ENCODE results near the gene QRFP. TPM values are rescaled to one million over a fixed set of nuclear protein-coding genes. Genes with fewer than 3 reads are reported as not detected.
A peak's percentile ranks its signal among the peaks of the same experiment; 100 is the strongest.

QRFP gene
- total RNA-seq, 2 experiments from 2014 or later, result not detected

DNA sequence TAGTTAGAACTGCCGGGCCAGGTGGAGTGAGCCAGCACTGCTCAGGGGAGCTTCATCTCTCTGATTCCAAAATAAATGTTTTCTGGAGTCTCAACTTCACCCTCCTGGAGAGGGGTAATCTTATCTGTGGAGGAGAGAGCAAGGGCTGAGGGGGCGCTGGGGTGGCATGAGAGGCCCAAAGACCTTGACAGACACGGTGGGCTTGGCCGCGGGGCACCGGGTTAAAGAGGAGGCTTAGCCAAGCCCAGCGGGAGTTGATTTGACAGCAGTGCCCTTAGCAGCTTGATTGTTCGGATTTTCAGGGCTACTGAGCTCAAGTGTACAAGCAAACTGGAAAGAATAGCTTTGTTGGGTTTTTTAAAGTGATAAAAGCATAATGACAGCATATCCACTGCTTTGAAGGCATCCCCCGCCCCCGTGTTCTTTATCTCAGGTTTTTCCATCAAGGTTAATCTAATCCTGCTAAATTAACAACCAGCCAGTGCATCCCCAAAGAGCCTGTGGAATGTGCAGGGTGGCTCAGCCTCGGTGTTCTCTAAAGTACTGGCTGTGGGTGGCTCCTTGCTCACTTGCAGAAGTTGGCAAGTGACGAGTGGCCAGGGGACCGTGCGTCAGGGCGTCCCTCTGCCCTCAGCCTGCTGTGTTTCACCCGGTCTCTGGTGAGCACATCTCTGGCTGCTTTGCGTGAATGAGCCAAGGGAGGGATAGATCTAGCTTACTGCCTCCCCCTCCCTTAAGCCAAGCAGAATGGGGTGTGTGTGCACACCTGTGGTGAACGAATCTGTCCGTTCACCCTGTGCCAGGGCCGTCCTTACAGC lies 5.5 kb downstream of the QRFP start:
- no peaks in the 10 kb centered on the region for H3K27me3 Mint-ChIP-seq
- H3K27ac Mint-ChIP-seq, result no peak overlapping the region
- DNase-seq, result no peak
- no peak for ATAC-seq
- H3K4me3 Mint-ChIP-seq, result no peak overlapping the region
- no peaks in the 10 kb centered on the region for H3K9me3 Mint-ChIP-seq (ENCODE audit: low read depth)
- CTCF ChIA-PET, result no interaction called here
- no peaks in the 10 kb centered on the region for H3K36me3 Mint-ChIP-seq
- H3K4me1 Mint-ChIP-seq, result no peaks in the 10 kb centered on the region

- ATAC-seq (no peak), DNase-seq (no peak)
- H3K4me1 Mint-ChIP-seq, result no peaks in the 10 kb centered on the region
- CTCF ChIA-PET, result no interaction called here
- H3K27me3 Mint-ChIP-seq, result no peaks in the 10 kb centered on the region
- H3K27ac Mint-ChIP-seq, result no peak overlapping the region
- no peaks in the 10 kb centered on the region for H3K36me3 Mint-ChIP-seq
- no peak overlapping the region for H3K4me3 Mint-ChIP-seq
- no peaks in the 10 kb centered on the region for H3K9me3 Mint-ChIP-seq (ENCODE audit: low read depth)
Measured at GRCh38 chr9:130890124-130890523, 6.5 kb downstream of the QRFP start.

GRCh38 chr9:130888146-130888885 lies 8.3 kb downstream of the QRFP start:
- ATAC-seq (no peak), DNase-seq (no peak)
- Mint-ChIP-seq H3K4me3 (no peak overlapping the region), H3K9me3 (ENCODE audit: low read depth) (no peaks in the 10 kb centered on the region), H3K27me3 (no peaks in the 10 kb centered on the region), H3K4me1 (no peaks in the 10 kb centered on the region), H3K36me3 (no peaks in the 10 kb centered on the region), H3K27ac (no peak overlapping the region)
- CTCF ChIA-PET, result interaction anchor here (0.8 kb wide), 1 partner anchor 18 kb away, joined by 4 read pairs; no protein-coding TSS in a partner anchor

DNA sequence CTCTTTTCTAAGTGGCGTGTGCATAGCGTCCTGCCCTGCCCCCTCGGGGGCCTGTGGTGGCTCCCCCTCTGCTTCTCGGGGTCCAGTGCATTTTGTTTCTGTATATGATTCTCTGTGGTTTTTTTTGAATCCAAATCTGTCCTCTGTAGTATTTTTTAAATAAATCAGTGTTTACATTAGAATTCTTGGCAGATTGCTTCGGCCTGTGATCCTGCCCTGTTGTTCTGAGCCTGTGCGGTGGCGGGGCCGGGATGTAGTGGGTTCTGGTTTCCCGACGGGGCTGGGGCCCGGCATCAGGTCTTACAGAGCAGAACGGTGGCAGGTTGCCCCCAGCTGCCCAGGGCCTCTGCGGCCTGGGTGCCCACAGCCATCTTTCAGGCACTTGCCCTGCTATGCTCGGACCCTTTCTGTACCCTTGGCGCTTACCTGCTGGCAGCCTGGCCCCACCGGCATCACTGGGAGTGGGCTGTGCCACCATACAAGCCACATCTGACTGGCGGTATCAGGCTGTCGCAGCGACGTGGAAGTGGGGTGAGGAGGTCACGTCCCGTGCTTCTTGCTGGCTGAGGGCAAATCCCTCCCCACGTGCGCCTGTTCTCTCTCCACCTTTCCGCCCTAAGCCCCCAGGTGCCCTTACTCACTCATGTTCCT lies 9.0 kb downstream of the QRFP start:
- H3K4me1 Mint-ChIP-seq, result no peaks in the 10 kb centered on the region
- no peaks in the 10 kb centered on the region for H3K36me3 Mint-ChIP-seq
- H3K9me3 Mint-ChIP-seq (ENCODE audit: low read depth), result no peaks in the 10 kb centered on the region
- CTCF ChIA-PET, result no interaction called here
- no peak overlapping the region for H3K4me3 Mint-ChIP-seq
- no peaks in the 10 kb centered on the region for H3K27me3 Mint-ChIP-seq
- ATAC-seq (no peak), DNase-seq (no peak)
- H3K27ac Mint-ChIP-seq, result no peak overlapping the region

DNA sequence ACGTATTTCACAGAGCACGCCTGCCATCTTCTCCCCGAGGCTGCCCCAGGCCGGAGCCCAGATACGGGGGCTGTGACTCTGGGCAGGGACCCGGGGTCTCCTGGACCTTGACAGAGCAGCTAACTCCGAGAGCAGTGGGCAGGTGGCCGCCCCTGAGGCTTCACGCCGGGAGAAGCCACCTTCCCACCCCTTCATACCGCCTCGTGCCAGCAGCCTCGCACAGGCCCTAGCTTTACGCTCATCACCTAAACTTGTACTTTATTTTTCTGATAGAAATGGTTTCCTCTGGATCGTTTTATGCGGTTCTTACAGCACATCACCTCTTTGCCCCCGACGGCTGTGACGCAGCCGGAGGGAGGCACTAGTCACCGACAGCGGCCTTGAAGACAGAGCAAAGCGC lies 9.6 kb downstream of the QRFP start:
- Mint-ChIP-seq H3K4me3 (no peak overlapping the region), H3K9me3 (ENCODE audit: low read depth) (no peaks in the 10 kb centered on the region), H3K27me3 (no peaks in the 10 kb centered on the region), H3K4me1 (no peaks in the 10 kb centered on the region), H3K27ac (no peak overlapping the region), H3K36me3 (no peaks in the 10 kb centered on the region)
- ATAC-seq (no peak), DNase-seq (no peak)
- CTCF ChIA-PET, result no interaction called here

GRCh38 chr9:130885484-130886375 lies 10.9 kb downstream of the QRFP start:
- no peaks in the 10 kb centered on the region for H3K9me3 Mint-ChIP-seq (ENCODE audit: low read depth)
- no peak overlapping the region for H3K4me3 Mint-ChIP-seq
- no peak for ATAC-seq
- peak overlapping the region; percentile 17 for H3K27ac Mint-ChIP-seq
- DNase-seq, result no peak
- H3K4me1 Mint-ChIP-seq, result no peaks in the 10 kb centered on the region
- peaks cover 4% of the 10 kb centered on the region for H3K36me3 Mint-ChIP-seq
- CTCF ChIA-PET, result interaction anchor here (1.0 kb wide), 1 partner anchor 161 kb away, joined by 3 read pairs; no protein-coding TSS in a partner anchor
- no peaks in the 10 kb centered on the region for H3K27me3 Mint-ChIP-seq

DNA sequence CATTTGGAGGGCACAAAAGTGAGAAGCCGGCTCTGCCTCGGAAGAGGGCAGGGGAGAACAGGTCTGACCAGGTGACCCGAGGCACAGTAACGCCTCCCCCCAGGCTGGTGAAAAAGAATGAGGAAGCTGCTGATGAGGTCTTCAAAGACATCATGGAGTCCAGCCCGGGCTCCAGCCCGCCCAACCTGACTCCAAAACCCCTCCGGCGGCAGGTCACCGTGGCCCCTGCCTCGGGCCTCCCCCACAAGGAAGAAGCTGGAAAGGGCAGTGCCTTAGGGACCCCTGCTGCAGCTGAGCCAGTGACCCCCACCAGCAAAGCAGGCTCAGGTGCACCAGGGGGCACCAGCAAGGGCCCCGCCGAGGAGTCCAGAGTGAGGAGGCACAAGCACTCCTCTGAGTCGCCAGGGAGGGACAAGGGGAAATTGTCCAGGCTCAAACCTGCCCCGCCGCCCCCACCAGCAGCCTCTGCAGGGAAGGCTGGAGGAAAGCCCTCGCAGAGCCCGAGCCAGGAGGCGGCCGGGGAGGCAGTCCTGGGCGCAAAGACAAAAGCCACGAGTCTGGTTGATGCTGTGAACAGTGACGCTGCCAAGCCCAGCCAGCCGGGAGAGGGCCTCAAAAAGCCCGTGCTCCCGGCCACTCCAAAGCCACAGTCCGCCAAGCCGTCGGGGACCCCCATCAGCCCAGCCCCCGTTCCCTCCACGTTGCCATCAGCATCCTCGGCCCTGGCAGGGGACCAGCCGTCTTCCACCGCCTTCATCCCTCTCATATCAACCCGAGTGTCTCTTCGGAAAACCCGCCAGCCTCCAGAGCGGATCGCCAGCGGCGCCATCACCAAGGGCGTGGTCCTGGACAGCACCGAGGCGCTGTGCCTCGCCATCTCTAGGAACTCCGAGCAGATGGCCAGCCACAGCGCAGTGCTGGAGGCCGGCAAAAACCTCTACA lies 11.8 kb downstream of the QRFP start:
- Mint-ChIP-seq H3K27ac (no peak overlapping the region), H3K4me3 (no peak overlapping the region), H3K36me3 (peaks cover 4% of the 10 kb centered on the region), H3K27me3 (no peaks in the 10 kb centered on the region), H3K9me3 (ENCODE audit: low read depth) (no peaks in the 10 kb centered on the region), H3K4me1 (no peaks in the 10 kb centered on the region)
- ATAC-seq, result no peak
- CTCF ChIA-PET, result interaction anchor here (1.0 kb wide), 1 partner anchor 162 kb away, joined by 3 read pairs; no protein-coding TSS in a partner anchor
- no peak for DNase-seq

DNA sequence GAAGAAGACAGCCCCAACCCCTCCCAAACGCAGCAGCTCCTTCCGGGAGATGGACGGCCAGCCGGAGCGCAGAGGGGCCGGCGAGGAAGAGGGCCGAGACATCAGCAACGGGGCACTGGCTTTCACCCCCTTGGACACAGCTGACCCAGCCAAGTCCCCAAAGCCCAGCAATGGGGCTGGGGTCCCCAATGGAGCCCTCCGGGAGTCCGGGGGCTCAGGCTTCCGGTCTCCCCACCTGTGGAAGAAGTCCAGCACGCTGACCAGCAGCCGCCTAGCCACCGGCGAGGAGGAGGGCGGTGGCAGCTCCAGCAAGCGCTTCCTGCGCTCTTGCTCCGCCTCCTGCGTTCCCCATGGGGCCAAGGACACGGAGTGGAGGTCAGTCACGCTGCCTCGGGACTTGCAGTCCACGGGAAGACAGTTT lies 12.5 kb downstream of the QRFP start:
- DNase-seq (no peak), ATAC-seq (no peak)
- CTCF ChIA-PET, result no interaction called here
- peaks cover 5% of the 10 kb centered on the region for H3K36me3 Mint-ChIP-seq
- H3K4me1 Mint-ChIP-seq, result no peaks in the 10 kb centered on the region
- no peaks in the 10 kb centered on the region for H3K27me3 Mint-ChIP-seq
- no peak overlapping the region for H3K4me3 Mint-ChIP-seq
- no peak overlapping the region for H3K27ac Mint-ChIP-seq
- H3K9me3 Mint-ChIP-seq (ENCODE audit: low read depth), result no peaks in the 10 kb centered on the region

- Mint-ChIP-seq H3K27me3 (no peaks in the 10 kb centered on the region), H3K4me1 (no peaks in the 10 kb centered on the region), H3K4me3 (no peak overlapping the region), H3K27ac (no peak overlapping the region), H3K36me3 (peaks cover 5% of the 10 kb centered on the region), H3K9me3 (ENCODE audit: low read depth) (no peaks in the 10 kb centered on the region)
- CTCF ChIA-PET, result no interaction called here
- DNase-seq, result no peak
- no peak for ATAC-seq
Measured at GRCh38 chr9:130883479-130883878, 13.1 kb downstream of the QRFP start.

DNA sequence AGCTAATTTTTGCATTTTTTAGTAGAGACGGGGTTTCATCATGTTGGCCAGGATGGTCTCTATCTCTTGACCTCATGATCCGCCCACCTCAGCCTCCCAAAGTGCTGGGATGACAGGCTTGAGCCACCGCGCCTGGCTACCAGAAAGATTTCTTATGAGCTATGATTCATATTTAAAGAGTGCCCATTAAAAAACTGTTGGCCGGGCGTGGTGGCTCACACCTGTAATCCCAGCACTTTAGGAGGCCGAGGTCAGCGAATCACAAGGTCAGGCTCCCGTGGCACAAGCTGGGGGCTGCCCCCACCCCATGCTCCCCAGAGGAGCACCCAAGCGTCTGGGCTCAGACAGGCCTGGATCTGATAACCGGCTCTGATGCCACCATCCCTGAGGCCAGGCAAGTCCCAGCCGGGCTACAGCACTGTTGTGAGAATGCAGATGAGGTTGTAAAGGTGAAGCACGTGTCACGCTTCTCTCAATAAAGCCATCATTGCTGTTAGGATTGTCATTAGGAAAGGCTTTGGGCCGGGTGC lies 13.9 kb downstream of the QRFP start:
- Mint-ChIP-seq H3K9me3 (ENCODE audit: low read depth) (no peaks in the 10 kb centered on the region), H3K27me3 (no peaks in the 10 kb centered on the region), H3K27ac (no peak overlapping the region), H3K36me3 (peaks cover 5% of the 10 kb centered on the region), H3K4me1 (no peaks in the 10 kb centered on the region), H3K4me3 (no peak overlapping the region)
- no peak for ATAC-seq
- CTCF ChIA-PET, result no interaction called here
- DNase-seq, result no peak

GRCh38 chr9:130881516-130881915 lies 15.1 kb downstream of the QRFP start:
- CTCF ChIA-PET, result no interaction called here
- no peak overlapping the region for H3K27ac Mint-ChIP-seq
- ATAC-seq, result no peak
- H3K36me3 Mint-ChIP-seq, result peaks cover 5% of the 10 kb centered on the region
- DNase-seq, result no peak
- no peaks in the 10 kb centered on the region for H3K9me3 Mint-ChIP-seq (ENCODE audit: low read depth)
- H3K4me1 Mint-ChIP-seq, result no peaks in the 10 kb centered on the region
- no peak overlapping the region for H3K4me3 Mint-ChIP-seq
- H3K27me3 Mint-ChIP-seq, result no peaks in the 10 kb centered on the region

- no peak for DNase-seq
- CTCF ChIA-PET, result interaction anchor here (0.6 to 0.9 kb wide), 3 partner anchors 165 to 1578 kb away, joined by 3 to 4 read pairs (median 3); no protein-coding TSS in a partner anchor
Measured at GRCh38 chr9:130880599-130881220, 15.9 kb downstream of the QRFP start.

More at GRCh38 chr9:130880599-130881220, 15.9 kb downstream of the QRFP start:
- Mint-ChIP-seq H3K9me3 (ENCODE audit: low read depth) (no peaks in the 10 kb centered on the region), H3K27me3 (no peaks in the 10 kb centered on the region), H3K4me3 (no peak overlapping the region), H3K27ac (no peak overlapping the region), H3K4me1 (no peaks in the 10 kb centered on the region), H3K36me3 (peaks cover 5% of the 10 kb centered on the region)
- ATAC-seq, result no peak
